GM18507 (cell line): Measurements from ENCODE around the gene LMOD2.
"Not testable (repeated sequence)": the region's sequence is repeated elsewhere in the genome, so short reads cannot be mapped to it uniquely, and the experiment has no call there.

Experiments
- DNase-seq: peaks from one replicate; pipeline ENCODE4 v3.0.0; 2011; ENCODE audit warnings: low read depth; ENCODE audit not compliant: insufficient read length; ENCODE audit errors: extremely low spot score
- FAIRE-seq: peaks from 2 replicates; lab custom pipeline; 2011; peaks lifted over from hg19 to GRCh38; lab: Jason Lieb, UNC

The LMOD2 gene, protein sequence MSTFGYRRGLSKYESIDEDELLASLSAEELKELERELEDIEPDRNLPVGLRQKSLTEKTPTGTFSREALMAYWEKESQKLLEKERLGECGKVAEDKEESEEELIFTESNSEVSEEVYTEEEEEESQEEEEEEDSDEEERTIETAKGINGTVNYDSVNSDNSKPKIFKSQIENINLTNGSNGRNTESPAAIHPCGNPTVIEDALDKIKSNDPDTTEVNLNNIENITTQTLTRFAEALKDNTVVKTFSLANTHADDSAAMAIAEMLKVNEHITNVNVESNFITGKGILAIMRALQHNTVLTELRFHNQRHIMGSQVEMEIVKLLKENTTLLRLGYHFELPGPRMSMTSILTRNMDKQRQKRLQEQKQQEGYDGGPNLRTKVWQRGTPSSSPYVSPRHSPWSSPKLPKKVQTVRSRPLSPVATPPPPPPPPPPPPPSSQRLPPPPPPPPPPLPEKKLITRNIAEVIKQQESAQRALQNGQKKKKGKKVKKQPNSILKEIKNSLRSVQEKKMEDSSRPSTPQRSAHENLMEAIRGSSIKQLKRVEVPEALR

DNA sequence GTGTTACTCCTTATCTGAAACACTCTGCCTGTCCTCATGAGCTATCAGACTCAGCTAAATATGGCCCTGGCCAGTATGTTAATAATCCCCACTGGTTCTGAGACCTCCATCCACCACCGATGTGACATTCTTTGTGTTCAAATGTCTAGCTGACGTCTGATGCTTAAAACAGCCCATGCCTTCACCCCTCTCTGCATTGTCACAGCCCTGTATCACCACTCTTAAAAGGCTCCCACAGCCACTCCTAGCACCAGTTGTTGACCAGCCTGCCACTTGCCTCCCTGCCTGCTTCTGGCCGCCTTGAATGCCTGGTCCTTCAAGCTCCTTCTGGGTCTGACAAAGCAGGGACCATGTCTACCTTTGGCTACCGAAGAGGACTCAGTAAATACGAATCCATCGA is at the start of gene LMOD2:
Gene LMOD2, plus strand, starts transcription at position 253 of the 400 bp plus-strand sequence. Its CDS starts 98 bp downstream, at position 351.
- DNase-seq = no peak
- FAIRE-seq = no peak

DNA sequence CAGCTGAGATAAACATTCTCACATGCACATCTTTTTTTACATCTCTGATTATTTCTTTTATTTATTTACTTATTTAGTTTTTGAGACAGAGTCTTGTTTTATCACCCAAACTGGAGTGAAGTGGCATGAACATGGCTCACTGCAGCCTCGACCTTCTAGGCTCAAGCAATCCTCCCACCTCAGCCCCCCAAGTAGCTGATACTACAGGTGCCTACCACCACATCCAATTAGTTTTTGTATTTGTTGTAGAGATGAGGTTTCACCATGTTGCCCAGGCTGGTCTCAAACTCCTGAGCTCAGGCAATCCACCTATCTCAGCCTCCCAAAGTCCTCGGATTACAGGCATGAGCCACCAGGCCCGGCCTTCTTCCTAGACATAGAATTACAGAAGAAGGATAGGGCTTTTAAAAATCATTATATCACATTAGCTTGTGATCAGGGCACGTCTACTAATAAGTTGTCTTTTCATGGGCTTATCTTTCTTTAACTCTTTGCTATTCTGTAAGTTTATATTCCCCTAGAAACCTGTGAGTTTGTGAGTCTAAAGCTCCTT is 48.2 kb upstream of the LMOD2 start:
- FAIRE-seq (no peak), DNase-seq (no peak)

DNA sequence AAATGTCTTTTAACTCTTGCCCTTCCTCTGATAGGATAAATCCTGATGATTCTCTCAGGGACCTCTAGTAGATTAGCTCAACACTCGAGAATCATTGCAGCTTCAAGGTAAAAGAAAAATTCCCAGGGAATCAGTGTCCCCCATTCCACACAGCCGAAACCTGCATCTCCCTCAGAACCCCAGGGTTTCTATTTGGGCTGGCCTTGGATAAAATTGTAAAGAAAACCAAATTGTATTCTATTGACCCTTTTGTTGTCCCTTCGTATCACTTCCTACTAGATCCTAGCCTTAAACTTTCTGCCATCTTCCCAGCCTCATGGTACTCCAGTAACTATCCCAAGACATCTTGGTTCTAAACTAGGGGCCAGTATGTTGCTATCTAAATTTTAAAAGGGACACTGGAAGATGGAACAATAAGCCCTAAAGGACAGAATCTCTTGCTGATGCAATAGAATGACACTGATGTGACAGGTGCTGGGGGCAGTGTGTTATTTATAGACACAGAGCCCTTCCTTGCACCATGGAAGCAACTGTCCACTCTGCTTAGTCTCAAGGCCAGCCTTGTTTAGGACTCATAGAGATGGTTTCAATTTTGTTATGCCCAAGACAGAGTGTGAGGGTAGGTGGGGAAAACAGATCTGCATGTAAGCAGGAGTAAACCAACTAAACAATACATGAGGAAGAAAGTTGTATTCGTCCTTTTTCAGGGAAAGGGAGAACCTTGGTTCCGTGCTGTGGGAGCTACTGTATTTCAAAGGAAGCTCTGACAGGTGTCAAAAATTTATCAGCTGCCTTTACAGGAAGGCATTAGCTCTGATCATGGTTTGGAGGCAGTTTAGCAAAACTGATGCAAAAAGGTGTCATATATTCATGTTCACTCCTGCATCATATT is 46.4 kb upstream of the LMOD2 start:
- DNase-seq = no peak
- no peak for FAIRE-seq

DNA sequence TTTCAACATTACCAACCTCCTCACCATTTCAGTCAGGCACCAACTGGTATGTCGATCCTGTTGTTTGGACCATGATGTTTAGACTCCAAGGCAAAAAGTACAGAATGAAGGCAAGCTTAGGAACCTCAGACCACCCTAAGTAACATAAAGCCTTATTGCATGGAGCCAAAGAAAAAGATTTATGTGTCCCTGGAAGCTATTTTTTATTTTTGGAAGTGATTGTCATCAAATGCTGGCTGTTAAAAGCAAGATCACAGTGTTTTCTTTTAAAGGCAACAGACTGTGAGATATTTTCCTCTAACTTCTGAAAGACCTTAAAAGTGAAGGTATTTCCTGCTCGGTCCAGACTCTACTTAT is 45.8 kb upstream of the LMOD2 start:
- DNase-seq (no peak), FAIRE-seq (no peak)

DNA sequence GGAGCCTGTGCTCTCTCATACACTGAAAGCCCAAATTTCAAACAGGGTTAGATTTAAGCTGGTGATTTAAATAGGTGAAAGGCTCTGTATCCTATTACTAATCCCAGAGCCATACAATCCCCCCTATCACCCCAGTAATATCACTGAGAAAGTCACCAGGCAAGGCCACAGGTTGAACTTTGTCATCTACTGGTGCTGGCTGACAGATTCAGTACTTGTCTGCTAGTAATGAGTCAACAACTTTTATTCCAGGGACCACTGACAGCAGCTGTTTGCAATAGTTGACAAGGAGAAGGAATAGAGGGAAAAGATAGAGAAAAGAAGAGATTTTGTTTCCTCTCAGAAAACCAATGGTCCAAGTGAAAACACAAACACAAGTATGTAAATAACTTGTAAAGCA is 43.6 kb upstream of the LMOD2 start:
- DNase-seq (no peak), FAIRE-seq (no peak)

DNA sequence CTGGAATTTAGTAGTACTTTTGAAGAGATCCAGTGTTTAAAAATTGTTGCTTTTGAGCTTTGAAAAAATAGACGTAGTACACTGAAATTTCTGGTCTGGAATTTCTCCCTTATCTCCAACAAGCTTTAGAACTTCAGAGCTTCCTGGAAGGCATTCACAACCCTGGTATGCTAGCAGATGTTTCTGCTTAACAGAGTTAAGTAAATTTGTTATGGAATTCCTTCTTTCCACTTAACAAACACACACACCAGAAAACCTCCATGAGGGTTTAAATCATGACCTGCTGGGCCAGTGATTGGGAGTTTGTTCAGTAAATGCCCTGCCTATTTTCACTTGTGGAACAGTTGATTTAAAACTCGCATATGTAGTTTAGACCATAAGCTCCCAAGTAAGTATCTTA is 40.3 kb upstream of the LMOD2 start:
- FAIRE-seq (no peak), DNase-seq (no peak)

DNA sequence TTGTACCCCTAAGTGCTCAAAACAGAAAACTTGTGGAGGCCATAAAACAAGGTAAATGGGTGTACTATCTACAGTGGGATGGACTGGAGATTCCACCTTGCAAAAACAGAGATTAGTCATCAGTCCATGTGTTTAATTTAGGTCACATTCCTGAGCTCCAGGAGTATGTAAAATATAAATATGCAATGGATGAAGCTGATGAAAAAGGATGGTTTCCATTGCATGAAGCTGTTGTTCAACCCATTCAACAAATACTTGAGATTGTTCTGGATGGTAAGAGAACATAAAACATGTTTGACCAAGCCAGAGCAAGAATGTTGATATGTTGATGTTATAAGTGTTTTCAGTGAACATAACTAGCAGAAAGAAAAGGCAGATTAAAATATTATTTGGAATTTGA is 39.4 kb upstream of the LMOD2 start:
- no peak for FAIRE-seq
- DNase-seq = no peak

DNA sequence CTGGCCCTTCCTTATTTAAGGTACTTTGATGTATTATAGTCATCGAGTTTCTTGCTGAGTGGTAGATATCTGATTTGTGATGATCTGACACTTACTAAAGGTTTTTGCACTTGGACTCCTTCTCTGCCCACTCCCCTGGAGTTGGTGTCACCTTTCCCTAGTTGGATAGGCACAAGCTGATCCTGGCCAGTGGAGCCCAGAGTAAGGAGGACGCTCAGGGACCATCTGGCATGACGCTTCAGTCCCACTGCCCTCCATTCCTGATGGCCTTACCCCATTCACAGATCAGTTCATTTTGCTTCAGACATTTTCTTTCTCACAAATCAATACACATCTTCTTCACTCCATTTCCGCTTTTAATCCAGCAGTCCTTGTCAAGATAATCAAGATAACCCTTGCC is 34.0 kb upstream of the LMOD2 start:
- DNase-seq (no peak), FAIRE-seq (no peak)

DNA sequence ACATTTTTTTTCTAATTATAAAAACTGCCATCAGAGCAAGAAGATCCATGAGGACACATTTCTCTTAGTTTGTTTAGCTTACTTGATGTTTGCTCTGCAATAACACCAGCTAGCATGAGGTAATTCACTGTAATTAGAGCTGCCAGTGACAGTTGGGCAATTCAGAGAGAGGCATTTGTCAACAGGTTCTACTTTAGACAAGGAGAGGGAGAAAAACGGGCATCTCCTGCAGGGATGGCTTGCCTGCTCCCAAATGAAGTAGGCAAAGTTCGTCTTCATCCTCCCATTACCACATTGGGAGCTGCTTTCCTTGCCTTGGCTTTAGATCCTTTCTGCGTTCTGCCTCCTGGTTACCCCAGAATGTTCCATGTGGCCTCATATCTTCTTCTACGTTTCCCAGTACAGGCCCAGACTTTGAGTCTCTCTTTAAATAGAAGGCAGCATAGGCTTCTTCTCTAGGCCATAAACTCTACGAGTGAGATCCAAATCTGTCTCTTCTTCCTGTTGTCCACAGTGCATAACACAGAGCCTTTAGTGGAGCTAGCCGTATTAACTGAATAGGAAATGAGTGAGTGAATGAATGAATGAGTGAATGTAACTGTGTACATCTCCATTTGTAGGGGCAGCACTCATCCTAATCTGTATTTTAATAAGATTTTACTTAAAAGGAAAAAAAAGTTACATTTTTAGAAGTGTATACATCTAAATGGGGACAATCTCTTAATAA is 32.8 kb upstream of the LMOD2 start:
- no peak for FAIRE-seq
- DNase-seq = no peak

DNA sequence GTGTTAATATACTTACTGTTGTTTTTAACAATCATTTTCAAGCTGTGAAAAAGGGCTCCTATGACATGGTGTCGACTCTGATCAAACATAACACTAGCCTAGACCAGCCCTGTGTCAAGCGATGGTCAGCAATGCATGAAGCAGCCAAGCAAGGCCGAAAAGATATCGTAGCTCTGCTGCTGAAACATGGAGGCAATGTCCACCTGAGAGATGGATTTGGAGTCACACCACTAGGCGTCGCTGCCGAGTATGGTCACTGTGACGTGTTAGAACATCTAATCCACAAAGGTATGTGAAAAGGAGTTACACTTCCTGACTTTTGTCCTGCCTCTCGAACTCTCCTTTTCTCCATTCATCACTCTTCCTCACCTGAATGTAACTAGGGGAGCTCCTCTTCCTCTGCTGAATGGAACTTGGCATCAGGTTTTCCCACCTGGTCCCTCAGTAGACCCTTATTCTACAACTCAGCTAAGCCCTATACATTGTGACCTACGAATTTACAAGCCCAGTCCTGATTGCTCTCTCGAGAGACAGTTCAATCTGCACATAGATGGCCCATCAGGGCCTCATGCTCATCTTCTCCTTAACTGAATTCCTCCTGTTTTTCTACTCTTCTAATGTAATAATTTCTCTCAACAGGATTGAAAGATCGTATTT is 31.0 kb upstream of the LMOD2 start:
- FAIRE-seq = peak; percentile 77

DNA sequence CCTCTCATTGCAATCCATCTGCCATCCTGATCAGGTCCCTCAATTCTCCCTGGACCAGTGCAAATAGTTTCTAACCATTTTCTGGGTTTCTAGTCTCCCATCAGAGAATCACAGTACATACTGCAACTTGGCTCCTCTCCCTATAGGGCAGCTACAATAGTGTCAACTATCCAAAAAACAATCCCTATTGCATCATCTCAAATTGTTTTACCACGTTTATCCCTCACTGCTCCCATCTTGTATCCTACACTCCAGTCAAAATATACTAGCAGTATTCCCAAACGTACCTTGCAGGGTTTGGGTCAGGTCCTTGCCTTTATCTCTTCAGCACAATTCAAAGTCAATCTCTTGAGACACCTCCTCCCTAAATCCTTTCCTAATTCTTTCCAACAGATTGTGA is 30.4 kb upstream of the LMOD2 start:
- no peak for DNase-seq
- no peak for FAIRE-seq

More for the DNA sequence above, 31.0 kb upstream of the LMOD2 start:
- DNase-seq = peak; percentile 32

DNA sequence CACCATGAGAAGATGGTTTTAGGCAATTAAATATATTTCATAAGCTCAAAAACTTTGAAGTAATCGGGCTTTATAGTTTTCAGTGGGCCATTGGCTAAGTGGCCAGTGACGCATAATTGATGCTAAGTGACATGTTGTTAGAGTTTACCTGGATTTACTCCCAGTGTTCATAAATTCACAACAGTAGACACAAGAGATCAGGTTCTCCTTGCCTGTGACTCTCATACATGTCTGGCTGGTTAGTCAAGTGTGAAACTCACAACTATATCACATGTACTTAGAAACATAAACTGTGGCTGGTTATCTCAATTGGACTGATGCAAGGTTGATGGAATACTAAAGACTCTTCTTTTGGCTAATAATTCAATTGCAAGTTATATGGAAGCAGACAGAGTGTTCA is 27.8 kb upstream of the LMOD2 start:
- DNase-seq (no peak), FAIRE-seq (no peak)

DNA sequence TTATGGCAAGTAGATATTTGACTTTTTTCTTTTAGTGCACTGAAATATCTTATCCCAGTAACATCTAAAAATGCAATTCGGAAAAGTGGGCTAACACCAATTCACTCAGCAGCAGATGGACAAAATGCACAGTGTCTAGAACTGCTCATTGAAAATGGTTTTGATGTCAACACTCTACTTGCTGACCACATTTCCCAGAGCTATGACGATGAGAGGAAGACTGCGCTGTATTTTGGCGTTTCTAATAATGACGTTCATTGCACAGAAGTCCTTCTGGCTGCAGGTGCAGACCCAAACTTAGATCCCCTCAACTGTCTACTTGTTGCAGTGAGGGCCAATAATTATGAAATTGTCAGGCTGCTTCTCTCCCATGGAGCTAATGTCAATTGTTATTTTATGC is 26.8 kb upstream of the LMOD2 start:
- FAIRE-seq (no peak), DNase-seq (no peak)

DNA sequence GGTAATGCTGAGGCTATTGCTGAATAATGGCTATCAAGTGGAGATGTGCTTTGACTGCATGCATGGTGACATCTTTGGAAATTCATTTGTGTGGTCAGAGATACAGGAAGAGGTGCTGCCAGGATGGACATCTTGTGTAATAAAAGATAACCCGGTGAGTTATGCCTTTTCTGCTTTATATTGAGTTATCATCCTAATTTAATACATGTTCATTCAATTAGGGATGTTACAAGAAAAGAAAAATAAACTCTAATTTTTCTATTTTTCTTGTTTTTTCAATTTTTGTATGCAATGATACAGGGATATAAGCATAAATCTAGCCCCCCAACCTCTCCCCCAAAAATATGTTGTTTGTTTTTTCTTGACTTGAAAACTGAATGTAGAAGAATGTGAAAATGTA is 26.4 kb upstream of the LMOD2 start:
- DNase-seq = no peak
- no peak for FAIRE-seq

DNA sequence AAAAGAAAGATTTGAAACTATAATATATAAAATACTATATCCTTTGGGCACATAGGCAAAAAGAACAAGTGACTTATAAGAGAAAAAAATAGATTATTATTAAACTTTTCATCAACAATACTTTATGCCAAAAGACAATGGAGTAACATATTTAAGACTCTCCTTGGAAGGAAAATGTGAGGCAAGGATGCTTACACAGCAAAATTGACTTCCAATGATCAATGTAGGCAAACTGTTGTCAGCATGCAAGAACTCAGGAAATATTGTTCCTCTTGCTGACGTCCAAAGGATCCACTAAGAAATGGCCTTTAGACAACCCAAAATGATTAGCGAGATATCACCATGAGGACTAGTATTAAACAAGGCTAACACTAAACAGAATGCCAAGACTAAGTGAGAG is 22.9 kb upstream of the LMOD2 start:
- FAIRE-seq = no peak
- DNase-seq = no peak

DNA sequence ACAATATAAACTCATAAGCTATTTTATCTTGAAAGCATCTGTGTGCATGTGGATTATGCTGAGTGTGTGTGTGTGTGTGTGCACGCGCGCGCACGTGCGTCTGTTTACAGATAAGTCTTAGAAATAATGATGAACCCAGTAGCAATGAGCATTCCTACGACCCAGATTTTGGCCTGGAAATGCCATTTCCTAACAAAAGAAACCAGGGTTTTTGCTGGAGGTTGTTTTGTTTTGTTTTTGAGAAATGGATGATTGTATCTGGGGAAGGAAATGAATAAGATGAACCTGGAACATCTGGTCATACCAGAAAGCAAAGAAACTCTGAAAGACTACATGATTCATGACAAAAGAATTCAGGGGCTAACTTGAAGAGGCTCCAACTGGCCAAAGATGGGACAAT is 22.1 kb upstream of the LMOD2 start:
- DNase-seq (no peak), FAIRE-seq (no peak)

DNA sequence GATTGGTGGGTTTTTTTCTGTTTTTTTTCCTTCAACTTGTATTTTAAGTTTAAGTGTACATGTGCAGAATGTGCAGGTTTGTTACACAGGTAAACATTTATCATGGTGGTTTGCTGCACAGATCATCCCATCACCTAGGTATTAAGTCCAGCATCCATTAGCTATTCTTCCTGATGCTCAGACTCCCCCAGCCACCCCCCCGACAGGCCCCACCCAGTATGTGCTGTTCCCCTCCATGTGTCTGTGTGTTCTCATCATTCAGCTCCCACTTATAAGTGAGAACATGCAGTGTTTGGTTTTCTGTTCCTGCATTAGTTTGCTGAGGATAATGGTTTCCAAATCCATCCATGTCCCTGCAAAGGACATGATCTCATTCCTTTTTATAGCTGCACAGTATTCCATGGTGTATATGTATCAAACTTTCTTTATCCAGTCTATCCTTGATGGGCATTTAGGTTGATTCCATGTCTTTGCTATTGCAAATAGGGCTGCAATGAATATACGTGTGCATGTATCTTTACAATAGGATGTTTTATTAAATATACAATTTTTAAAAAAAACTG is 21.6 kb upstream of the LMOD2 start:
- not testable (repeated sequence) for FAIRE-seq, DNase-seq

DNA sequence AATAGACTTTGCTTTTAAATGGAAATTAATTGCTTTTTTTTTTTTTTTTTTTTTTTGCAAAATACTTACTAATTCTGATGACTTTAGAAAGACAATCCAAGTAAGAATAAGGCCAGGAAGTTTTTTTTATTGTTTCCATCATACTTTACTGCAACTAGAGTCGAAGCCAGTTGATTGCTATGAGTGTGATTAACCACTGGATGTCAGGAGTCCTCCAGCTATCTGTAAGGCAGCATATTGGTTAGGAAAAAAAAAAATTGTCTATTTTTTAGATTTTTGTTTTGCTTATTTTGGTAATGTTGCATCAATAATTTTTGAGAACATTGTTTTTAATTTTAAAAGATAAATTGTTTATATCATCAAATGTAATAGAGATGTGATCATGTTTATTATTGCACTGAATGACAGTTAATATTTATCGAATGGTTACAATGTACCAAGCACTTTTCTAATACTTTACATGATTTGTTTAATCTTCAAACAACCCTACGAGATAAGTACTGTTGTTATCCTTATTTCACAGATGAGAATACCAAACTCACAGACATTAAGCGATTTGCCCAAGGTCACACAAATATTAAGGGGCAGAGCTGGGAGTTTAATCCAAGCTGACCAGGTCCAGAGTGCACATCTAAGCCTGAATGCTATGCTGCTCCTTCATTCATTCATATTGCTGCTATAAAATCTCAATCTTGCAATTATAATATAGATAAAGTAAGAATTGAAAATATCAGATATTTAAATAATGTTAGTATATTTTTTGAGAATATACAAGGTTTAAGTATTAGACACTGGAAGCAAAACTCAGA is 19.9 kb upstream of the LMOD2 start:
- FAIRE-seq (no peak), DNase-seq (no peak)
